DOHH2 (cell line): ENCODE results near the gene SLFN13.

Experiments
- EZH2phosphoT487 ChIP-seq: fragments of 200-600 bp; sonication (generic); IDR thresholded peaks from 2 replicates; pipeline ENCODE4 v1.6.1; 2017; ENCODE audit warnings: borderline replicate concordance, mild to moderate bottlenecking, antibody characterized with exemption, low read length, moderate library complexity, mixed read lengths
- TF ChIP-seq, protein P1 (sequence below): fragments of 200-600 bp; sonication (generic); IDR thresholded peaks from one replicate; pipeline ENCODE4 v1.5.1; 2014; ENCODE audit warnings: antibody characterized with exemption, mild to moderate bottlenecking, low read depth, low read length; ENCODE audit not compliant: poor library complexity, severe bottlenecking

DNA sequence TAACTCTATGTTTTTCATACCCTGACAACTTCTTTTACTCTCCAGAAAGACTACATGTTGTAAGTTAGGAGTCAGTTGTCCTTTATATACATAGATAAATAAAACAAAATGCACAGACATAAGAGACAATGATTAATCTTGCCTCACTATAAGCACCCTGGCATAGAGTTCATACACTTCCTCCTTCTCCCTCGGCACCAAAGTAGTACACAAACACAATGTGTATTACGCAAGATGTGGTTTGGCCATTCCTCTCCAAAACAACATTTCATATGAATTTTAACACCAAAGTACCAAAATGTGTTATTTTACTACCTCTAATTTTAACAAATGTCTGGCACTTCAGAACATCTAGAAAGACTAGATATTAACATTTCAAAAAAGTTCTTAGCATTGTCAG, 57.9 kb downstream of the SLFN13 start:
- TF ChIP-seq, protein P1, sequence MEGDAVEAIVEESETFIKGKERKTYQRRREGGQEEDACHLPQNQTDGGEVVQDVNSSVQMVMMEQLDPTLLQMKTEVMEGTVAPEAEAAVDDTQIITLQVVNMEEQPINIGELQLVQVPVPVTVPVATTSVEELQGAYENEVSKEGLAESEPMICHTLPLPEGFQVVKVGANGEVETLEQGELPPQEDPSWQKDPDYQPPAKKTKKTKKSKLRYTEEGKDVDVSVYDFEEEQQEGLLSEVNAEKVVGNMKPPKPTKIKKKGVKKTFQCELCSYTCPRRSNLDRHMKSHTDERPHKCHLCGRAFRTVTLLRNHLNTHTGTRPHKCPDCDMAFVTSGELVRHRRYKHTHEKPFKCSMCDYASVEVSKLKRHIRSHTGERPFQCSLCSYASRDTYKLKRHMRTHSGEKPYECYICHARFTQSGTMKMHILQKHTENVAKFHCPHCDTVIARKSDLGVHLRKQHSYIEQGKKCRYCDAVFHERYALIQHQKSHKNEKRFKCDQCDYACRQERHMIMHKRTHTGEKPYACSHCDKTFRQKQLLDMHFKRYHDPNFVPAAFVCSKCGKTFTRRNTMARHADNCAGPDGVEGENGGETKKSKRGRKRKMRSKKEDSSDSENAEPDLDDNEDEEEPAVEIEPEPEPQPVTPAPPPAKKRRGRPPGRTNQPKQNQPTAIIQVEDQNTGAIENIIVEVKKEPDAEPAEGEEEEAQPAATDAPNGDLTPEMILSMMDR, result no peak
- TF ChIP-seq EZH2phosphoT487, result no peak
